H9 (cell line): ENCODE data around the gene EVC. TPM values are rescaled to one million over a fixed set of nuclear protein-coding genes. Genes with fewer than 3 reads are reported as not detected.

Experiments used
- DNase-seq: peaks from one replicate; pipeline ENCODE4 v3.0.0-alpha.2; 2017
- H2AFZ ChIP-seq: one replicate; pipeline ENCODE4 v1.6.1; 2013; ENCODE audit warnings: mild to moderate bottlenecking, low read length, control low read depth, moderate library complexity
- H2AK5ac ChIP-seq: 2 replicates; pipeline ENCODE4 v1.6.1; 2013; ENCODE audit warnings: low read length, control low read depth, mixed read lengths; ENCODE audit not compliant: insufficient read length
- H2BK120ac ChIP-seq: one replicate; pipeline ENCODE4 v1.6.1; 2013; ENCODE audit warnings: low read depth, mild to moderate bottlenecking, low read length, control low read depth, inconsistent platforms; ENCODE audit not compliant: poor library complexity, severe bottlenecking
- H2BK12ac ChIP-seq: 2 replicates; pipeline ENCODE4 v1.6.1; 2013; ENCODE audit warnings: low read length, control low read depth, mixed read lengths, low read depth; ENCODE audit not compliant: insufficient read length
- H2BK15ac ChIP-seq: 2 replicates; pipeline ENCODE4 v1.6.1; 2013; ENCODE audit warnings: low read depth, low read length, control low read depth
- H2BK20ac ChIP-seq: one replicate; pipeline ENCODE4 v1.6.1; 2013; ENCODE audit warnings: low read depth, mild to moderate bottlenecking, low read length, control low read depth, inconsistent platforms; ENCODE audit not compliant: poor library complexity, severe bottlenecking
- H2BK5ac ChIP-seq: 2 replicates; pipeline ENCODE4 v1.6.1; 2013; ENCODE audit warnings: low read length, control low read depth, mixed read lengths; ENCODE audit not compliant: insufficient read length
- H3K14ac ChIP-seq: 2 replicates; pipeline ENCODE4 v1.6.1; 2013; ENCODE audit warnings: low read length, control low read depth; ENCODE audit not compliant: insufficient read depth
- H3K18ac ChIP-seq: 2 replicates; pipeline ENCODE4 v1.6.1; 2013; ENCODE audit warnings: low read depth, mild to moderate bottlenecking, mixed read lengths, low read length, control low read depth; ENCODE audit not compliant: insufficient read length
- H3K23ac ChIP-seq: 2 replicates; pipeline ENCODE4 v1.6.1; 2013; ENCODE audit warnings: low read length, control low read depth, mixed read lengths, low read depth; ENCODE audit not compliant: insufficient read length
- H3K23me2 ChIP-seq: 2 replicates; pipeline ENCODE4 v1.6.1; 2013; ENCODE audit warnings: low read depth, mild to moderate bottlenecking, mixed read lengths, low read length, control low read depth; ENCODE audit not compliant: insufficient read length, poor library complexity, severe bottlenecking
- H3K27ac ChIP-seq: 2 replicates; pipeline ENCODE4 v1.5.1; 2013; ENCODE audit warnings: low read length, control low read depth, mixed read lengths, low read depth; ENCODE audit not compliant: insufficient read length
- H3K27me3 ChIP-seq: 2 replicates; pipeline ENCODE4 v1.6.1; 2013; ENCODE audit warnings: low read length, control low read depth, inconsistent platforms; ENCODE audit not compliant: insufficient read depth
- H3K4ac ChIP-seq: 2 replicates; pipeline ENCODE4 v1.6.1; 2013; ENCODE audit warnings: low read depth, mild to moderate bottlenecking, control low read depth, inconsistent platforms, low read length, moderate library complexity
- H3K4me1 ChIP-seq: 2 replicates; pipeline ENCODE4 v1.6.1; 2013; ENCODE audit warnings: low read length, control low read depth, inconsistent platforms; ENCODE audit not compliant: insufficient read depth
- H3K4me2 ChIP-seq: 2 replicates; pipeline ENCODE4 v1.6.1; 2013; ENCODE audit warnings: low read length, control low read depth, mixed read lengths; ENCODE audit not compliant: insufficient read length, insufficient read depth
- H3K56ac ChIP-seq: 2 replicates; pipeline ENCODE4 v1.6.1; 2013; ENCODE audit warnings: low read depth, mild to moderate bottlenecking, mixed read lengths, low read length, control low read depth; ENCODE audit not compliant: insufficient read length
- H3K79me1 ChIP-seq: 2 replicates; pipeline ENCODE4 v1.6.1; 2013; ENCODE audit warnings: low read depth, mild to moderate bottlenecking, moderate library complexity, low read length, control low read depth, inconsistent platforms; ENCODE audit not compliant: insufficient read depth, poor library complexity, severe bottlenecking
- H3K79me2 ChIP-seq: 2 replicates; pipeline ENCODE4 v1.6.1; 2013; ENCODE audit warnings: low read length, control low read depth, inconsistent platforms; ENCODE audit not compliant: insufficient read depth
- H3K9ac ChIP-seq: 2 replicates; pipeline ENCODE4 v1.6.1; 2013; ENCODE audit warnings: low read length, control low read depth, mixed read lengths; ENCODE audit not compliant: insufficient read length; ENCODE audit errors: extremely low read depth
- H3K9me3 ChIP-seq: one replicate; pipeline ENCODE4 v1.6.1; 2013; ENCODE audit warnings: low read depth, low read length, inconsistent platforms; ENCODE audit not compliant: control insufficient read depth
- H3T11ph ChIP-seq: one replicate; pipeline ENCODE4 v1.6.1; 2013; ENCODE audit warnings: mild to moderate bottlenecking, low read length, control low read depth, inconsistent platforms
- H4K20me1 ChIP-seq: one replicate; pipeline ENCODE4 v1.6.1; 2013; ENCODE audit not compliant: control insufficient read depth, insufficient read length, insufficient read depth
- H4K5ac ChIP-seq: 2 replicates; pipeline ENCODE4 v1.6.1; 2013; ENCODE audit warnings: low read depth, mild to moderate bottlenecking, mixed read lengths, low read length, control low read depth; ENCODE audit not compliant: insufficient read length
- H4K8ac ChIP-seq: replicated peaks from 2 replicates; pipeline ENCODE4 v1.6.1; 2013; ENCODE audit warnings: low read length, control low read depth, mixed read lengths, low read depth; ENCODE audit not compliant: insufficient read length
- H4K91ac ChIP-seq: 2 replicates; pipeline ENCODE4 v1.6.1; 2013; ENCODE audit warnings: low read depth, mild to moderate bottlenecking, moderate library complexity, mixed read lengths, low read length, control low read depth; ENCODE audit not compliant: insufficient read length
- H3K27ac Mint-ChIP-seq, 3 experiments: 2 replicates in 2 of 3; 3 replicates in 1 of 3; pipeline ENCODE4 v1.8.0; 2020 to 2021; ENCODE audit warnings: mixed read lengths in 3 of 3, mild to moderate bottlenecking in 1 of 3, moderate library complexity in 1 of 3
- H3K27me3 Mint-ChIP-seq: 2 replicates; pipeline ENCODE4 v1.8.0; 2021; ENCODE audit warnings: low read depth, mild to moderate bottlenecking, moderate library complexity, mixed read lengths
- H3K36me3 Mint-ChIP-seq, 3 experiments: 2 replicates in 2 of 3; 3 replicates in 1 of 3; pipeline ENCODE4 v1.8.0; 2020 to 2021; ENCODE audit warnings: low read depth in 3 of 3, mixed read lengths in 3 of 3; ENCODE audit not compliant: insufficient read depth in 1 of 3
- H3K4me1 Mint-ChIP-seq, 2 experiments: 2 replicates each; pipeline ENCODE4 v1.8.0; 2020; ENCODE audit warnings: mixed read lengths in 2 of 2
- H3K4me3 Mint-ChIP-seq, 2 experiments: 2 replicates in 1 of 2; 3 replicates in 1 of 2; pipeline ENCODE4 v1.8.0; 2020 to 2021; ENCODE audit warnings: mild to moderate bottlenecking in 2 of 2, mixed read lengths in 2 of 2, moderate library complexity in 1 of 2
- H3K9me3 Mint-ChIP-seq, 2 experiments: 2 replicates in 1 of 2; 3 replicates in 1 of 2; pipeline ENCODE4 v1.8.0; 2020; ENCODE audit warnings: mild to moderate bottlenecking in 2 of 2, mixed read lengths in 2 of 2, moderate library complexity in 1 of 2
- CTCF ChIP-seq: fragments of 200-600 bp; sonication (generic); conservative IDR thresholded peaks from 3 replicates; pipeline ENCODE4 v1.8.0; 2021; ENCODE audit warnings: antibody characterized with exemption, mild to moderate bottlenecking
- WGBS: extraction: QIAGEN DNeasy Blood & Tissue Kit; methylation state at CpG from one replicate; pipeline ENCODE4 v1.1.7; 2013; ENCODE audit warnings: missing lambda C conversion rate, low lambda C conversion rate, mixed read lengths; ENCODE audit not compliant: insufficient read length; ENCODE audit errors: extremely low coverage; 5-methylcytosine and 5-hydroxymethylcytosine counted together
- total RNA-seq: library from RNA; stranded (reverse); gene quantifications from 2 replicates; pipeline ENCODE4 v1.2.1, GENCODE V29; 2021

Gene EVC
- total RNA-seq, 1 experiment from 2014 or later, result 10.1 TPM

- Histone ChIP-seq H3K27me3 (no peaks in the 10 kb centered on the region), H3K23me2 (no peaks in the 10 kb centered on the region), H4K5ac (no peak overlapping the region), H3K9ac (no peak overlapping the region), H3K4ac (no peak overlapping the region), H2AFZ (no peak overlapping the region), H3K4me2 (no peak overlapping the region), H3K79me1 (no peaks in the 10 kb centered on the region), H2BK20ac (no peak overlapping the region), H2BK15ac (no peak overlapping the region), H4K8ac (no peak overlapping the region), H2BK5ac (no peak overlapping the region), H2BK120ac (no peak overlapping the region), H3K27ac (no peak overlapping the region), H3K23ac (no peak overlapping the region), H3T11ph (no peak overlapping the region), H4K20me1 (no peaks in the 10 kb centered on the region), H3K18ac (no peak overlapping the region), H3K79me2 (no peaks in the 10 kb centered on the region), H3K9me3 (no peaks in the 10 kb centered on the region), H2AK5ac (no peak overlapping the region), H4K91ac (no peak overlapping the region), H3K56ac (no peak overlapping the region), H3K14ac (no peak overlapping the region), H2BK12ac (no peak overlapping the region), H3K4me1 (no peaks in the 10 kb centered on the region)
- H3K4me3 Mint-ChIP-seq, result no peak overlapping the region
- no peaks in the 10 kb centered on the region for H3K27me3 Mint-ChIP-seq
- no CpG with 5 or more reads among the region's 5 CpGs for WGBS
- H3K4me1 Mint-ChIP-seq, result peaks cover 15 to 17% of the 10 kb centered on the region in 2 experiments
- no peaks in the 10 kb centered on the region for H3K9me3 Mint-ChIP-seq
- TF ChIP-seq CTCF, result no peak
- H3K36me3 Mint-ChIP-seq, result peaks cover 16 to 27% (median 26%) of the 10 kb centered on the region in 3 experiments
- H3K27ac Mint-ChIP-seq, result no peak overlapping the region
- DNase-seq, result no peak
Observed at GRCh38 chr4:5760246-5760645, 49.2 kb downstream of the EVC start.
